Fibroblast of pulmonary artery (primary cell): ENCODE results near the gene RGR.

Source experiments
- DNase-seq: peaks from one replicate; pipeline ENCODE4 v3.0.0-alpha.2; 2010; ENCODE audit warnings: low read depth
- H3K4me3 ChIP-seq: replicated peaks from 2 replicates; pipeline ENCODE4 v1.5.1; 2011; ENCODE audit warnings: low read depth, mild to moderate bottlenecking, control low read depth, low read length, moderate library complexity
- TF ChIP-seq, protein P1 (sequence below): IDR thresholded peaks from 2 replicates; pipeline ENCODE4 v1.5.1; 2011; ENCODE audit warnings: mild to moderate bottlenecking, control low read depth, low read length, inconsistent platforms; ENCODE audit errors: missing control alignments

RGR gene

GRCh38 chr10:84227810-84228209, 17.0 kb upstream of the RGR start:
- DNase-seq, result no peak
- TF ChIP-seq, protein P1, sequence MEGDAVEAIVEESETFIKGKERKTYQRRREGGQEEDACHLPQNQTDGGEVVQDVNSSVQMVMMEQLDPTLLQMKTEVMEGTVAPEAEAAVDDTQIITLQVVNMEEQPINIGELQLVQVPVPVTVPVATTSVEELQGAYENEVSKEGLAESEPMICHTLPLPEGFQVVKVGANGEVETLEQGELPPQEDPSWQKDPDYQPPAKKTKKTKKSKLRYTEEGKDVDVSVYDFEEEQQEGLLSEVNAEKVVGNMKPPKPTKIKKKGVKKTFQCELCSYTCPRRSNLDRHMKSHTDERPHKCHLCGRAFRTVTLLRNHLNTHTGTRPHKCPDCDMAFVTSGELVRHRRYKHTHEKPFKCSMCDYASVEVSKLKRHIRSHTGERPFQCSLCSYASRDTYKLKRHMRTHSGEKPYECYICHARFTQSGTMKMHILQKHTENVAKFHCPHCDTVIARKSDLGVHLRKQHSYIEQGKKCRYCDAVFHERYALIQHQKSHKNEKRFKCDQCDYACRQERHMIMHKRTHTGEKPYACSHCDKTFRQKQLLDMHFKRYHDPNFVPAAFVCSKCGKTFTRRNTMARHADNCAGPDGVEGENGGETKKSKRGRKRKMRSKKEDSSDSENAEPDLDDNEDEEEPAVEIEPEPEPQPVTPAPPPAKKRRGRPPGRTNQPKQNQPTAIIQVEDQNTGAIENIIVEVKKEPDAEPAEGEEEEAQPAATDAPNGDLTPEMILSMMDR, result no peak
- H3K4me3 ChIP-seq, result no peak overlapping the region

- H3K4me3 ChIP-seq, result no peak overlapping the region
- TF ChIP-seq, protein P1, result no peak
- no peak for DNase-seq
Measured at GRCh38 chr10:84230359-84230758, 14.5 kb upstream of the RGR start.

GRCh38 chr10:84232376-84232775, 12.5 kb upstream of the RGR start:
- no peak overlapping the region for H3K4me3 ChIP-seq
- TF ChIP-seq, protein P1, result no peak
- DNase-seq, result no peak

- TF ChIP-seq, protein P1, result no peak
- H3K4me3 ChIP-seq, result no peak overlapping the region
- DNase-seq, result no peak
Measured at GRCh38 chr10:84233940-84234339, 10.9 kb upstream of the RGR start.

- TF ChIP-seq, protein P1, result no peak
- no peak for DNase-seq
- no peak overlapping the region for H3K4me3 ChIP-seq
Measured at GRCh38 chr10:84234479-84234878, 10.4 kb upstream of the RGR start.

- no peak overlapping the region for H3K4me3 ChIP-seq
- TF ChIP-seq, protein P1, result no peak
Measured at GRCh38 chr10:84235096-84235495, 9.8 kb upstream of the RGR start.

GRCh38 chr10:84236807-84237198, 8.1 kb upstream of the RGR start:
- TF ChIP-seq, protein P1, result no peak
- DNase-seq, result no peak
- no peak overlapping the region for H3K4me3 ChIP-seq

More at GRCh38 chr10:84235096-84235495, 9.8 kb upstream of the RGR start:
- no peak for DNase-seq
